ENCODE data around the gene EPC2. TPM values are rescaled to one million over a fixed set of nuclear protein-coding genes. Genes with fewer than 3 reads are reported as not detected.
"Not testable (repeated sequence)": the region's sequence is repeated elsewhere in the genome, so short reads cannot be mapped to it uniquely, and the experiment has no call there.

The EPC2 gene
- total RNA-seq, 1 experiment from 2014 or later: 15.5 TPM

- peak; percentile 23 for DNase-seq (ENCODE audit: low spot score)
These were observed 29.8 kb downstream of the EPC2 start for GRCh38 chr2:148674063-148675020.

GRCh38 chr2:148675708-148676107 lies 31.2 kb downstream of the EPC2 start:
- no peak for DNase-seq (ENCODE audit: low spot score)

- DNase-seq (ENCODE audit: low spot score): not testable (repeated sequence)
These were observed 34.0 kb downstream of the EPC2 start for GRCh38 chr2:148678302-148679179.

GRCh38 chr2:148680462-148680861 lies 35.9 kb downstream of the EPC2 start:
- DNase-seq (ENCODE audit: low spot score): no peak

- DNase-seq (ENCODE audit: low spot score): no peak
These were observed 36.9 kb downstream of the EPC2 start for GRCh38 chr2:148681443-148681842.

- not testable (repeated sequence) for DNase-seq (ENCODE audit: low spot score)
These were observed 37.3 kb downstream of the EPC2 start for GRCh38 chr2:148681862-148682261.

- DNase-seq (ENCODE audit: low spot score): no peak
These were observed 40.0 kb downstream of the EPC2 start for GRCh38 chr2:148684507-148684906.

GRCh38 chr2:148687543-148687942 lies 43.0 kb downstream of the EPC2 start:
- DNase-seq (ENCODE audit: low spot score): no peak

- DNase-seq (ENCODE audit: low spot score): not testable (repeated sequence)
These were observed 43.5 kb downstream of the EPC2 start for GRCh38 chr2:148688011-148688410.

- DNase-seq (ENCODE audit: low spot score): no peak
These were observed 52.4 kb downstream of the EPC2 start for GRCh38 chr2:148696985-148697384.

GRCh38 chr2:148699830-148700229 lies 55.3 kb downstream of the EPC2 start:
- DNase-seq (ENCODE audit: low spot score): no peak

- DNase-seq (ENCODE audit: low spot score): no peak
These were observed 56.5 kb downstream of the EPC2 start for GRCh38 chr2:148701039-148701438.

GRCh38 chr2:148701877-148702276 lies 57.3 kb downstream of the EPC2 start:
- no peak for DNase-seq (ENCODE audit: low spot score)

- DNase-seq (ENCODE audit: low spot score): no peak
These were observed 57.9 kb downstream of the EPC2 start for GRCh38 chr2:148702475-148702874.

- DNase-seq (ENCODE audit: low spot score): no peak
These were observed 59.7 kb downstream of the EPC2 start for GRCh38 chr2:148704247-148704646.

GRCh38 chr2:148716378-148716920 lies 71.9 kb downstream of the EPC2 start:
- DNase-seq (ENCODE audit: low spot score): no peak

GRCh38 chr2:148718039-148718438 lies 73.5 kb downstream of the EPC2 start:
- DNase-seq (ENCODE audit: low spot score): no peak

- DNase-seq (ENCODE audit: low spot score): no peak
These were observed 74.7 kb downstream of the EPC2 start for GRCh38 chr2:148719195-148719749.

- no peak for DNase-seq (ENCODE audit: low spot score)
These were observed 75.4 kb downstream of the EPC2 start for GRCh38 chr2:148719941-148720436.

- no peak for DNase-seq (ENCODE audit: low spot score)
These were observed 76.0 kb downstream of the EPC2 start for GRCh38 chr2:148720501-148721001.

GRCh38 chr2:148721520-148721931 lies 77.0 kb downstream of the EPC2 start:
- no peak for DNase-seq (ENCODE audit: low spot score)
